Neural cell (in vitro differentiated cells): ENCODE measurements around the gene UNC5B. TPM values are rescaled to one million over a fixed set of nuclear protein-coding genes. Genes with fewer than 3 reads are reported as not detected.

ENCODE experiments used
- H2AFZ ChIP-seq: fragments of 200-600, 300-800 bp; sonication (generic), shearing (Covaris generic); 2 replicates; pipeline ENCODE4 v1.6.0; 2014; ENCODE audit warnings: low read depth, mild to moderate bottlenecking, antibody characterized with exemption, low read length, moderate library complexity
- H3F3A ChIP-seq: fragments of 200-600 bp; shearing (Covaris generic); 2 replicates; pipeline ENCODE4 v1.6.1; 2016; ENCODE audit warnings: mild to moderate bottlenecking, moderate library complexity, mixed read lengths, antibody characterized with exemption, low read length; ENCODE audit not compliant: insufficient read depth, poor library complexity, severe bottlenecking
- H3K27ac ChIP-seq: fragments of 200-600, 300-800 bp; sonication (generic), shearing (Covaris generic); 2 replicates; pipeline ENCODE4 v1.5.1; 2014; ENCODE audit warnings: mild to moderate bottlenecking, low read length, moderate library complexity
- H3K27me3 ChIP-seq: fragments of 300-800, 200-600 bp; sonication (generic), shearing (Covaris generic); 2 replicates; pipeline ENCODE4 v1.6.0; 2014; ENCODE audit warnings: mild to moderate bottlenecking, low read depth, low read length, moderate library complexity; ENCODE audit not compliant: insufficient read depth
- H3K36me3 ChIP-seq: fragments of 300-800, 200-600 bp; sonication (generic), shearing (Covaris generic); 2 replicates; pipeline ENCODE4 v1.5.1; 2014; ENCODE audit warnings: mild to moderate bottlenecking, antibody characterized with exemption, low read length, moderate library complexity; ENCODE audit not compliant: insufficient read depth
- H3K4me2 ChIP-seq: fragments of 300-800, 200-600 bp; sonication (generic), shearing (Covaris generic); 2 replicates; pipeline ENCODE4 v1.6.0; 2014; ENCODE audit warnings: mild to moderate bottlenecking, low read length
- H3K4me3 ChIP-seq: fragments of 300-800, 200-600 bp; sonication (generic), shearing (Covaris generic); 2 replicates; pipeline ENCODE4 v1.5.1; 2014; ENCODE audit warnings: mild to moderate bottlenecking, low read length, moderate library complexity
- H3K79me2 ChIP-seq: fragments of 200-600 bp; shearing (Covaris generic); replicated peaks from 2 replicates; pipeline ENCODE4 v1.6.0; 2014; ENCODE audit warnings: mild to moderate bottlenecking, low read length, moderate library complexity; ENCODE audit not compliant: insufficient read depth
- H3K9ac ChIP-seq: fragments of 300-800, 200-600 bp; sonication (generic), shearing (Covaris generic); 2 replicates; pipeline ENCODE4 v1.6.1; 2016; ENCODE audit warnings: mild to moderate bottlenecking, low read length, mixed read lengths
- H3K9me2 ChIP-seq: fragments of 200-600 bp; shearing (Covaris generic); 2 replicates; pipeline ENCODE4 v1.6.1; 2016; ENCODE audit warnings: mild to moderate bottlenecking, low read length, mixed read lengths; ENCODE audit not compliant: insufficient read depth
- H3K9me3 ChIP-seq: fragments of 200-600, 300-800 bp; sonication (generic), shearing (Covaris generic); 2 replicates; pipeline ENCODE4 v1.6.1; 2016; ENCODE audit warnings: mild to moderate bottlenecking, mixed run types, low read length, moderate library complexity, mixed read lengths
- H4K20me1 ChIP-seq: fragments of 200-600 bp; shearing (Covaris generic); 2 replicates; pipeline ENCODE4 v1.6.1; 2016; ENCODE audit warnings: mild to moderate bottlenecking, mixed run types; ENCODE audit not compliant: insufficient read depth
- EP300 ChIP-seq: fragments of 450-650 bp; conservative IDR thresholded peaks from 2 replicates; pipeline ENCODE4 v1.6.1; 2014; ENCODE audit warnings: antibody characterized with exemption, mild to moderate bottlenecking, moderate library complexity; ENCODE audit not compliant: poor library complexity, severe bottlenecking
- EZH2 ChIP-seq: fragments of 200-600, 300-800 bp; shearing (Covaris generic), sonication (generic); IDR thresholded peaks from 2 replicates; pipeline ENCODE4 v1.6.1; 2014; ENCODE audit warnings: antibody characterized with exemption, low read length, borderline replicate concordance, mild to moderate bottlenecking; ENCODE audit not compliant: insufficient read depth, poor library complexity, severe bottlenecking
- MXI1 ChIP-seq: fragments of 450-650 bp; conservative IDR thresholded peaks from 2 replicates; pipeline ENCODE4 v1.6.1; 2014; ENCODE audit warnings: antibody characterized with exemption, mild to moderate bottlenecking; ENCODE audit not compliant: poor library complexity, severe bottlenecking
- POLR2AphosphoS5 ChIP-seq: IDR thresholded peaks from 2 replicates; pipeline ENCODE4 v1.6.1; 2012
- RAD21 ChIP-seq: fragments of 450-650 bp; conservative IDR thresholded peaks from 2 replicates; pipeline ENCODE4 v1.6.1; 2014; ENCODE audit warnings: antibody characterized with exemption, mild to moderate bottlenecking, moderate library complexity
- REST ChIP-seq: IDR thresholded peaks from 2 replicates; pipeline ENCODE4 v1.6.1; 2012; ENCODE audit warnings: borderline replicate concordance
- SMC3 ChIP-seq: fragments of 450-650 bp; conservative IDR thresholded peaks from 2 replicates; pipeline ENCODE4 v1.6.1; 2014; ENCODE audit warnings: antibody characterized with exemption, mild to moderate bottlenecking, moderate library complexity; ENCODE audit not compliant: poor library complexity
- TAF1 ChIP-seq: IDR thresholded peaks from 2 replicates; pipeline ENCODE4 v1.6.1; 2012; ENCODE audit warnings: low read depth
- polyA plus RNA-seq: library from polyadenylated mRNA; depleted of rRNA; stranded (reverse); fragments of >200 nt; gene quantifications from 2 replicates; pipeline ENCODE4 v1.2.3, GENCODE V29; 2014
- TF ChIP-seq, protein P1 (sequence below): fragments of 450-650 bp; IDR thresholded peaks from 2 replicates; pipeline ENCODE4 v1.5.1; 2014; ENCODE audit warnings: antibody characterized with exemption, mild to moderate bottlenecking, moderate library complexity; ENCODE audit not compliant: poor library complexity, severe bottlenecking

Gene UNC5B
- polyA plus RNA-seq, 1 donor from 2014 or later: 2.0 TPM

DNA sequence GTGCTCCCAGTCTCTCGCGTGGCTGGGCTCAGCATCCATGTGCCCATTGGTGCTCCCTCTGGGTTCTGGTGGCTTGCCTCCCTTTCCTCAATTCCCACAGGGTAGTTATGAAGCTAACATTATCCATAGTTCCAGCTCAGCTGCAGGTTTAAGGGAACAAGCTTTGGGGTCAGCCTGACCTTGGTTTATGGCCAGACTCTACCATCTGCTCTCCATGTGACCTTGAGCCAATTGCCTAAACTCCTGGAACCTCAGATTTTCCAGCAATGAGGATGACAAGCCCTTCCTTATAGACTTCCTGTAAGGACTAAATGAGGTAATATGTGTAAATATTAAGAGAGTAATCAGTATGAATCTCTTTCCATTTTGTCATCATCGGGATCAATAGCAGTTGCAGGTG, 96.6 kb downstream of the UNC5B start:
- Histone ChIP-seq H3K9ac (no peak overlapping the region), H3K9me3 (no peaks in the 10 kb centered on the region), H3K9me2 (no peaks in the 10 kb centered on the region), H3K4me3 (no peak overlapping the region), H3K79me2 (no peaks in the 10 kb centered on the region), H2AFZ (no peak overlapping the region), H3K27me3 (no peaks in the 10 kb centered on the region), H3K27ac (no peak overlapping the region), H3K4me2 (no peak overlapping the region), H3F3A (no peaks in the 10 kb centered on the region), H3K36me3 (no peaks in the 10 kb centered on the region), H4K20me1 (no peaks in the 10 kb centered on the region)
- TF ChIP-seq, protein P1, sequence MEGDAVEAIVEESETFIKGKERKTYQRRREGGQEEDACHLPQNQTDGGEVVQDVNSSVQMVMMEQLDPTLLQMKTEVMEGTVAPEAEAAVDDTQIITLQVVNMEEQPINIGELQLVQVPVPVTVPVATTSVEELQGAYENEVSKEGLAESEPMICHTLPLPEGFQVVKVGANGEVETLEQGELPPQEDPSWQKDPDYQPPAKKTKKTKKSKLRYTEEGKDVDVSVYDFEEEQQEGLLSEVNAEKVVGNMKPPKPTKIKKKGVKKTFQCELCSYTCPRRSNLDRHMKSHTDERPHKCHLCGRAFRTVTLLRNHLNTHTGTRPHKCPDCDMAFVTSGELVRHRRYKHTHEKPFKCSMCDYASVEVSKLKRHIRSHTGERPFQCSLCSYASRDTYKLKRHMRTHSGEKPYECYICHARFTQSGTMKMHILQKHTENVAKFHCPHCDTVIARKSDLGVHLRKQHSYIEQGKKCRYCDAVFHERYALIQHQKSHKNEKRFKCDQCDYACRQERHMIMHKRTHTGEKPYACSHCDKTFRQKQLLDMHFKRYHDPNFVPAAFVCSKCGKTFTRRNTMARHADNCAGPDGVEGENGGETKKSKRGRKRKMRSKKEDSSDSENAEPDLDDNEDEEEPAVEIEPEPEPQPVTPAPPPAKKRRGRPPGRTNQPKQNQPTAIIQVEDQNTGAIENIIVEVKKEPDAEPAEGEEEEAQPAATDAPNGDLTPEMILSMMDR: no peak
- TF ChIP-seq RAD21: no peak
- TF ChIP-seq POLR2AphosphoS5: no peak
- TF ChIP-seq TAF1: no peak
- TF ChIP-seq EP300: no peak
- no peak for TF ChIP-seq EZH2
- no peak for TF ChIP-seq SMC3
- no peak for TF ChIP-seq MXI1
- no peak for TF ChIP-seq REST

DNA sequence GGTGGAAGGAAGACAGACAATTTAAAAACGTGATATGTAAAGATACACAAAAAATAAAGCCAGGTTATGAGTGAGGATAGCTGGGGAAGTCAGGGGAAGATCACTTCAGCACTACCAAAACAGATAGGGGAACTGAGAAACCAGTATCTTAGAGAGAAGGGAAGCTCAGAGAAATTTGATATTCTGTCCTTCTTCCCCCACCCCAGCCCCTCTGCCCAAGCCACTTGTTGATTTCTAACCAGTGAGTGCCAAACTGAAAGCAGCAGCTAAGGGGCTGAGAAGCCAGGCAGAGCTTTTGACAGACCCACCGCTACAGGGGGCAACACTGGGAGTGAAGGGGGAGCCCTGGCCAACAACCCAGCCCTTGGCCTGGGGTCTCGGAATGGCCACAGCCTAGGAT, 97.5 kb downstream of the UNC5B start:
- Histone ChIP-seq H3K4me2 (no peak overlapping the region), H3K4me3 (no peak overlapping the region), H3K36me3 (no peaks in the 10 kb centered on the region), H2AFZ (no peak overlapping the region), H3K9me2 (no peaks in the 10 kb centered on the region), H4K20me1 (no peaks in the 10 kb centered on the region), H3K9ac (no peak overlapping the region), H3K9me3 (no peaks in the 10 kb centered on the region), H3F3A (no peaks in the 10 kb centered on the region), H3K27me3 (no peaks in the 10 kb centered on the region), H3K79me2 (no peaks in the 10 kb centered on the region), H3K27ac (no peak overlapping the region)
- no peak for TF ChIP-seq POLR2AphosphoS5

- H3K9me3 ChIP-seq: no peaks in the 10 kb centered on the region
- H4K20me1 ChIP-seq: no peaks in the 10 kb centered on the region
- H3K79me2 ChIP-seq: no peaks in the 10 kb centered on the region
- no peaks in the 10 kb centered on the region for H3F3A ChIP-seq
- no peak for TF ChIP-seq RAD21
- TF ChIP-seq POLR2AphosphoS5: no peak
- no peak for TF ChIP-seq EP300
- TF ChIP-seq, protein P1: no peak
- TF ChIP-seq TAF1: no peak
- TF ChIP-seq MXI1: no peak
- no peak for TF ChIP-seq SMC3
- no peak for TF ChIP-seq REST
- H3K9ac ChIP-seq: no peak overlapping the region
- H3K27me3 ChIP-seq: no peaks in the 10 kb centered on the region
- no peak overlapping the region for H3K4me3 ChIP-seq
- no peaks in the 10 kb centered on the region for H3K36me3 ChIP-seq
- H3K4me2 ChIP-seq: no peak overlapping the region
- no peak overlapping the region for H3K27ac ChIP-seq
- no peak overlapping the region for H2AFZ ChIP-seq
- H3K9me2 ChIP-seq: no peaks in the 10 kb centered on the region
Measured at GRCh38 chr10:71312220-71312619, 99.8 kb downstream of the UNC5B start.
